ENCODE data around the gene CEP57. TPM values are rescaled to one million over a fixed set of nuclear protein-coding genes. Genes with fewer than 3 reads are reported as not detected.

CEP57 gene
- total and polyA plus RNA-seq, 2 of the 4 experiments (the other 2 are of a cell fraction) = 14.5 to 30.5 TPM

GRCh38 chr11:95788921-95789505 is 1.3 kb upstream of the CEP57 start:
- CTCF ChIA-PET = interaction anchor here (1.4 to 1.6 kb wide), 2 partner anchors 8 to 47 kb away, joined by 4 read pairs; no protein-coding TSS in a partner anchor
- 0% methylated on average over 22 of the region's 34 CpGs; no CpG with 5 or more reads in 1 of the 2 experiments for WGBS, 2 experiments (ENCODE audit: extremely low coverage in 2 of 2, insufficient read length in 1 of 2)
- Histone ChIP-seq H2AFZ (replicated peaks; ENCODE audit: low read length, poor library complexity) (peak overlapping the region; percentile 95), H2AK5ac (ENCODE audit: low read depth, low read length) (no peak overlapping the region; the same call in 1 of the 2 replicates), H4K91ac (ENCODE audit: insufficient read depth, low read depth, low read length) (peak overlapping the region; percentile 5; the same call in 1 of the 2 replicates), H2BK20ac (ENCODE audit: low read depth, low read length) (no peak overlapping the region), H4K20me1 (ENCODE audit: insufficient read depth, low read length) (no peaks in the 10 kb centered on the region), H3K56ac (ENCODE audit: extremely low read depth, insufficient read depth, low read length) (peak overlapping the region; percentile 42; the same call in 1 of the 2 replicates), H3K36me3 (ENCODE audit: control insufficient read depth, insufficient read depth, low read length) (peaks cover 7% of the 10 kb centered on the region), H3K4me3 (ENCODE audit: insufficient read depth, low read depth, low read length) (peak overlapping the region; percentile 78), H2BK15ac (ENCODE audit: low read depth, low read length) (no peak overlapping the region), H4K8ac (ENCODE audit: low read depth in 2 of 2, low read length in 2 of 2) (peak overlapping the region in 1 of 2 experiments; percentile 48; a peak in 1 of 4 replicates), H3K4me2 (ENCODE audit: low read depth, low read length) (peak overlapping the region; percentile 86), H3K14ac (replicated peaks; ENCODE audit: low read depth, low read length) (peak overlapping the region; percentile 47; the same call in 1 of the 2 replicates), H2BK5ac (ENCODE audit: low read depth, low read length, poor library complexity, severe bottlenecking) (peak overlapping the region; percentile 35), H3K9ac (ENCODE audit: low read depth, low read length) (peak overlapping the region; percentile 69), H3K23ac (ENCODE audit: low read depth, low read length) (peak overlapping the region; percentile 48; the same call in 1 of the 2 replicates), H2BK120ac (ENCODE audit: low read depth, low read length) (no peak overlapping the region), H3K9me1 (ENCODE audit: insufficient read depth, low read length) (0 out of 2 replicates have a peak, but pooled peaks cover 2% of the 10 kb centered on the region), H3K4me1 (ENCODE audit: control insufficient read depth, insufficient read depth, low read length) (no peaks in the 10 kb centered on the region), H3K9me3 (ENCODE audit: control insufficient read depth, insufficient read depth, low read length) (no peaks in the 10 kb centered on the region), H3K4ac (ENCODE audit: low read depth, low read length) (peak overlapping the region; percentile 55), H4K5ac (ENCODE audit: low read depth, low read length) (no peak overlapping the region), H3K27me3 (ENCODE audit: control insufficient read depth, insufficient read depth, low read length) (no peaks in the 10 kb centered on the region), H3K27ac (ENCODE audit: insufficient read depth, low read length) (peak overlapping the region; percentile 84; the same call in 1 of the 2 replicates), H2AK9ac (replicated peaks; ENCODE audit: low read depth, low read length, poor library complexity) (peak overlapping the region; percentile 94), H3K79me1 (ENCODE audit: low read depth in 1 of 2, low read length in 2 of 2) (peaks cover 14 to 40% of the 10 kb centered on the region in 2 experiments), H3K18ac (ENCODE audit: low read depth, low read length) (no peak overlapping the region)
- in situ Hi-C loops (cut with MboI; ENCODE audit: low sequenced_read_pairs) = no loop called here
- peak; percentile 1; the same call in 1 of the 2 replicates for ATAC-seq (ENCODE audit: low read depth)
- intact Hi-C loops (cut with micrococcal nuclease) = loop anchor here (2.0 kb wide), 1 partner anchor 638 kb away; no protein-coding TSS in a partner anchor
- DNase-seq = peak; percentile 43
- dilution Hi-C loops (cut with HindIII; ENCODE audit: low sequenced_read_pairs, unreplicated experiment) = no loop called here
- POLR2A ChIA-PET (ENCODE audit: unreplicated experiment) = no interaction called here
- no TSS peak for BruUV-seq (replicated peaks)
- no peak for TF ChIP-seq CEBPB (IDR thresholded peaks at IDR 0.05; ENCODE audit: low read depth, low read length)
- TF ChIP-seq CTCF (conservative IDR thresholded peaks at IDR 0.05; ENCODE audit: low read depth, low read length) = peak; percentile 42
- no peak for TF ChIP-seq RFX5 (IDR thresholded peaks at IDR 0.05; ENCODE audit: low read depth, low read length)
- 0 out of 2 replicates have a peak, but pooled peaks have one; percentile 20 for TF ChIP-seq SMC3 (IDR thresholded peaks at IDR 0.05; ENCODE audit: low read depth, low read length)
- TF ChIP-seq RAD21 (IDR thresholded peaks at IDR 0.05; ENCODE audit: low read length) = peak; percentile 29; the same call in 1 of the 2 replicates

Measured in IMR-90 (cell line).